ENCODE results near the gene GUCD1.

GRCh38 chr22:24529898-24530297 lies 25.0 kb downstream of the GUCD1 start:
- no peak for TF ChIP-seq POLR2A (IDR thresholded peaks at IDR 0.05)
- no peak for TF ChIP-seq CTCF (IDR thresholded peaks at IDR 0.05)
